K562 (cell line): Measurements from ENCODE around the gene POLD4. TPM values are rescaled to one million over a fixed set of nuclear protein-coding genes. Genes with fewer than 3 reads are reported as not detected.

Experiments
- ATAC-seq: fragments of 200-7000 bp; cut with Tn5 transposase; 3 replicates; pipeline ENCODE4 v1.9.1; 2020; ENCODE audit warnings: moderate library complexity
- BruUV-seq: library from RNA; stranded (reverse); fragments of 400-500 nt; replicated peaks from 2 replicates; lab custom pipeline; 2021; lab: Mats Ljungman, UMichigan
- CTCF ChIA-PET: fragments of 300-600 bp; formaldehyde crosslinking; extraction: SDS; loops from one replicate; lab custom pipeline; 2021; ENCODE audit warnings: low intra/inter-chr PET ratio; lab: Yijun Ruan, JAX
- POLR2A ChIA-PET: fragments of 300-600, 350-650 bp; sonication (Branson Sonifier 250); formaldehyde crosslinking; extraction: SDS; loops from one replicate; lab custom pipeline; 2021; ENCODE audit warnings: antibody characterized with exemption, inconsistent platforms; lab: Yijun Ruan, JAX
- DNase-seq, 4 experiments: peaks; one replicate each; pipeline versions ENCODE4 v3.0.0 to v3.0.0-alpha.2; 2011 to 2018; ENCODE audit warnings: low spot score in 3 of 4, mixed read lengths in 3 of 4; ENCODE audit errors: extremely low read depth in 1 of 4
- FAIRE-seq: peaks from 2 replicates; lab custom pipeline; 2011; peaks lifted over from hg19 to GRCh38; lab: Jason Lieb, UNC
- H2AFZ ChIP-seq: 2 replicates; pipeline ENCODE4 v1.6.0; 2011; ENCODE audit warnings: low read depth, low read length, control low read depth, inconsistent platforms
- H3K27ac ChIP-seq: fragments of 200-600 bp; 3 replicates; pipeline ENCODE4 v1.8.0; 2011; ENCODE audit warnings: low read depth, mild to moderate bottlenecking, control low read depth, inconsistent platforms, low read length, moderate library complexity, mixed read lengths; ENCODE audit errors: extremely low read depth
- H3K27me3 ChIP-seq, 2 experiments: fragments of 300-600 bp in 1 of 2; 2 replicates in 1 of 2; 3 replicates in 1 of 2; pipeline versions ENCODE4 v1.6.0 to v1.8.0; 2011; ENCODE audit warnings: inconsistent platforms in 2 of 2, low read length in 2 of 2, mild to moderate bottlenecking in 1 of 2, mixed read lengths in 1 of 2, moderate library complexity in 1 of 2; ENCODE audit not compliant: control insufficient read depth in 2 of 2, insufficient read depth in 2 of 2
- H3K36me3 ChIP-seq: fragments of 300-600 bp; 3 replicates; pipeline ENCODE4 v1.8.0; 2011; ENCODE audit warnings: mild to moderate bottlenecking, low read length, inconsistent platforms; ENCODE audit not compliant: control insufficient read depth, insufficient read depth
- H3K4me1 ChIP-seq, 2 experiments: fragments of 200-600 bp in 1 of 2; replicated peaks in 1 of 2; 2 replicates in 1 of 2; 3 replicates in 1 of 2; pipeline versions ENCODE4 v1.5.1 to v1.8.0; 2011; ENCODE audit warnings: inconsistent platforms in 2 of 2, low read length in 2 of 2, mild to moderate bottlenecking in 1 of 2, mixed read lengths in 1 of 2, moderate library complexity in 1 of 2; ENCODE audit not compliant: control insufficient read depth in 2 of 2, insufficient read depth in 2 of 2
- H3K4me2 ChIP-seq: 2 replicates; pipeline ENCODE4 v1.6.1; 2011; ENCODE audit warnings: low read length, control low read depth, inconsistent platforms, mixed read lengths; ENCODE audit not compliant: insufficient read depth
- H3K4me3 ChIP-seq: fragments of 200-600 bp; sonication (generic), shearing (Covaris generic); 2 replicates; pipeline ENCODE4 v1.5.1; 2016; ENCODE audit warnings: control low read depth, inconsistent platforms
- H3K79me2 ChIP-seq: fragments of 200-600 bp; 3 replicates; pipeline ENCODE4 v1.8.0; 2011; ENCODE audit warnings: low read length, inconsistent platforms; ENCODE audit not compliant: control insufficient read depth, insufficient read depth
- H3K9ac ChIP-seq, 2 experiments: 2 replicates each; pipeline versions ENCODE4 v1.6.0 to v1.6.1; 2011; ENCODE audit warnings: low read depth in 2 of 2, low read length in 2 of 2, control low read depth in 1 of 2, inconsistent platforms in 1 of 2, mild to moderate bottlenecking in 1 of 2, mixed read lengths in 1 of 2; ENCODE audit not compliant: insufficient read depth in 1 of 2
- H3K9me1 ChIP-seq: one replicate; pipeline ENCODE4 v1.6.0; 2011; ENCODE audit warnings: inconsistent platforms, mild to moderate bottlenecking, low read length, moderate library complexity; ENCODE audit not compliant: control insufficient read depth, insufficient read depth
- H3K9me3 ChIP-seq: replicated peaks from 2 replicates; pipeline ENCODE4 v1.5.1; 2011; ENCODE audit warnings: low read depth, low read length, inconsistent platforms; ENCODE audit not compliant: control insufficient read depth, insufficient read depth
- H4K20me1 ChIP-seq: replicated peaks from 2 replicates; pipeline ENCODE4 v1.6.1; 2011; ENCODE audit warnings: low read length, inconsistent platforms, mixed read lengths; ENCODE audit not compliant: control insufficient read depth, insufficient read depth
- ESRRB ChIP-seq: fragments of 250-450 bp; sonication (Bioruptor Pico); IDR thresholded peaks from 2 replicates; pipeline ENCODE4 v1.5.0; 2020; ENCODE audit warnings: mild to moderate bottlenecking, moderate library complexity, borderline replicate concordance
- PCBP1 ChIP-seq: fragments of 200-400 bp; formaldehyde crosslinking; IDR thresholded peaks from 2 replicates; pipeline ENCODE4 v1.6.1; 2018; ENCODE audit warnings: mild to moderate bottlenecking, low read depth, low read length; ENCODE audit not compliant: poor library complexity, severe bottlenecking
- POLR2A ChIP-seq: fragments of 450-650 bp; conservative IDR thresholded peaks from 2 replicates; pipeline ENCODE4 v1.6.1; 2016
- POLR2G ChIP-seq: fragments of 200-400 bp; formaldehyde crosslinking; IDR thresholded peaks from 2 replicates; pipeline ENCODE4 v1.6.1; 2017; ENCODE audit warnings: low read depth, mild to moderate bottlenecking, antibody characterized with exemption, low read length, moderate library complexity
- RBFOX2 ChIP-seq: fragments of 200-400 bp; formaldehyde crosslinking; IDR thresholded peaks from 2 replicates; pipeline ENCODE4 v1.6.1; 2017; ENCODE audit warnings: low read depth, mild to moderate bottlenecking, low read length, moderate library complexity
- SUPT5H ChIP-seq: fragments of 450-650 bp; IDR thresholded peaks from 2 replicates; pipeline ENCODE4 v1.6.1; 2016
- TAL1 ChIP-seq: fragments of 450-650 bp; IDR thresholded peaks from 2 replicates; pipeline ENCODE4 v1.6.1; 2016; ENCODE audit warnings: mild to moderate bottlenecking
- whole genome bisulfite sequencing: fragments of 100-300 bp; shearing (Covaris generic); methylation state at CpG from one replicate; pipeline ENCODE4 v1.1.6; 2016; ENCODE audit warnings: low coverage, mixed read lengths; ENCODE audit not compliant: insufficient coverage; ENCODE audit errors: missing lambda C conversion rate; 5-methylcytosine and 5-hydroxymethylcytosine counted together
- in situ Hi-C: fragments of 300-500 bp; cut with MboI; formaldehyde crosslinking; loops from 4 replicates; pipeline ENCODE4 v1.15.0; 2018; ENCODE audit warnings: inconsistent platforms, mixed read lengths
- intact Hi-C: fragments of 100-400 bp; cut with micrococcal nuclease; formaldehyde crosslinking; loops from 2 replicates; pipeline ENCODE4 v1.14.2; 2022
- polyA plus RNA-seq, 8 experiments: library from polyadenylated mRNA; depleted of rRNA in 4 of 8; stranded (reverse) in 5 of 8; unstranded in 3 of 8; fragments of >200 nt; fragmentation: Nextera tagmentation in 2 of 8; fragmentation: Illumina TruSeq in 1 of 8; extraction: Ambion mirVana in 2 of 8; extraction: Trizol in 1 of 8; gene quantifications; 2 replicates each; pipeline versions ENCODE4 v1.2.1 to v1.2.3, GENCODE V29; 2011 to 2014; ENCODE audit warnings: inconsistent platforms in 1 of 8, missing spikeins in 1 of 8
- total RNA-seq, 7 experiments: library from RNA; depleted of rRNA in 6 of 7; stranded (reverse); fragments of >200 nt in 6 of 7; fragmentation: Illumina TruSeq in 2 of 7; extraction: Trizol in 2 of 7; gene quantifications; 2 replicates each; pipeline versions ENCODE4 v1.2.1 to v1.2.3, GENCODE V29; 2011 to 2021; ENCODE audit warnings: low replicate concordance in 1 of 7
- TF ChIP-seq, protein P1 (sequence below): sonication (generic); formaldehyde crosslinking; IDR thresholded peaks from 2 replicates; pipeline ENCODE4 v1.8.0; 2022; ENCODE audit warnings: missing genetic modification reagents, mild to moderate bottlenecking, moderate library complexity, borderline replicate concordance

POLD4 gene
- total and polyA plus RNA-seq, 9 of the 15 experiments (the other 6 are each of a cell fraction or from before 2014, with no cell fraction given): 5.8 to 64.5 (median 18.3) TPM

GRCh38 chr11:67303132-67303834 lies 50.1 kb downstream of the POLD4 start, which contains the start of gene SSH3 (continued):
- TF ChIP-seq RBFOX2 (peak; percentile 51; the same call in 1 of the 2 replicates), PCBP1 (peak; percentile 39)

DNA sequence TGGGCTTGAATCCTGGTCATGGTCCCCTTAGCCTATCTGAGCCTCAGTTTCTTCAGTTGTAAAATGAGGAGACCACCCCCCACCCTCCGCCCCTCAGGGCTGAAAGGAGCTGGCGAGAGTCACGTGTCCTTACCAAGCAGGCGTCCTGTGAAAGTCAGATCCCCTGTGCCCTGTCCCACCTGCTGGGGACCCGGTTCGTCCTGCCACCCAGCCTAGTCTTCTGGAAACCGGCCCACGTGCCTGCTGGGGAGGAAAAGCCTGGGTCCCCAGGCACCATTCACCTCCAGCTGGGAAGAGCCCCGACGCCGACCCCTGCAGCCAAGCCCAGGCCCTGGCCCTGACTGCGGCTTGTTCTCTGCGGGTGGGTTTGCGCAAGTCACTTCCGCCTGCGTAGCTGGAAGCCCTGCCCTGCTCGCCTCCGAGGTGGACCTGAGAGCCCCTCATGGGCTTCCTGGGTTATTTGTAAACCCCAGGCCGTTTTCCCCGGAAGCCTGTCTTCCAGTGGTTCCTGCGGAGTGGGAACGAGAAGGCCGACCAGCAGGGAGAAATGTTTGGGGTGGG lies 50.7 kb downstream of the POLD4 start:
- no peak overlapping the region for H3K4me2 ChIP-seq
- H4K20me1 ChIP-seq: no peaks in the 10 kb centered on the region
- ChIA-PET POLR2A (interaction anchor here (0.7 to 2.1 kb wide), 2 partner anchors 9 to 12 kb away, joined by 3 to 10 read pairs; no protein-coding TSS in a partner anchor), CTCF (no interaction called here)
- no peaks in the 10 kb centered on the region for H3K27me3 ChIP-seq
- no peak overlapping the region for H3K9ac ChIP-seq
- no peak for DNase-seq
- H3K79me2 ChIP-seq: no peaks in the 10 kb centered on the region
- no peaks in the 10 kb centered on the region for H3K9me1 ChIP-seq
- no peak for ATAC-seq
- no peak overlapping the region for H3K27ac ChIP-seq
- H2AFZ ChIP-seq: no peak overlapping the region
- intact Hi-C loops (no loop called here), in situ Hi-C loops (no loop called here)
- FAIRE-seq: no peak
- no peaks in the 10 kb centered on the region for H3K9me3 ChIP-seq
- peaks cover 0 to 38% of the 10 kb centered on the region in 2 experiments; a peak in 2 of 5 replicates for H3K4me1 ChIP-seq
- no peak overlapping the region for H3K4me3 ChIP-seq
- BruUV-seq: no TSS peak
- peaks cover 43% of the 10 kb centered on the region; the same call in 2 of the 3 replicates for H3K36me3 ChIP-seq
- 88% methylated on average over 22 of the region's 23 CpGs for WGBS
- 0 out of 2 replicates have a peak, but pooled peaks have one; percentile 39 for TF ChIP-seq SUPT5H
- TF ChIP-seq ESRRB (CRISPR knock-in tag): no peak
- peak; percentile 10; the same call in 1 of the 2 replicates for TF ChIP-seq RBFOX2
- no peak for TF ChIP-seq TAL1
- TF ChIP-seq, protein P1, sequence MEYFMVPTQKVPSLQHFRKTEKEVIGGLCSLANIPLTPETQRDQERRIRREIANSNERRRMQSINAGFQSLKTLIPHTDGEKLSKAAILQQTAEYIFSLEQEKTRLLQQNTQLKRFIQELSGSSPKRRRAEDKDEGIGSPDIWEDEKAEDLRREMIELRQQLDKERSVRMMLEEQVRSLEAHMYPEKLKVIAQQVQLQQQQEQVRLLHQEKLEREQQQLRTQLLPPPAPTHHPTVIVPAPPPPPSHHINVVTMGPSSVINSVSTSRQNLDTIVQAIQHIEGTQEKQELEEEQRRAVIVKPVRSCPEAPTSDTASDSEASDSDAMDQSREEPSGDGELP: 0 out of 2 replicates have a peak, but pooled peaks have one; percentile 28
- TF ChIP-seq POLR2A: peak; percentile 45
- TF ChIP-seq POLR2G: peak; percentile 18; the same call in 1 of the 2 replicates
- TF ChIP-seq, all 486 proteins: peak for 5
